Stimulated activated CD8-positive, alpha-beta memory T cell treated with anti-CD3 and anti-CD28 coated beads, Interleukin-4, amount 100 ng/mL, for 4 hours (primary cell): ENCODE results near the gene KYAT1.

Experiments used
- DNase-seq, 2 donors: peaks; one replicate each; pipeline ENCODE4 v3.0.0-alpha.2; 2020; ENCODE audit warnings: low read depth in 2 of 2, low spot score in 1 of 2

The KYAT1 gene

GRCh38 chr9:128909859-128910258, 28.1 kb upstream of the KYAT1 start:
- no peak for DNase-seq

GRCh38 chr9:128908372-128908771, 26.6 kb upstream of the KYAT1 start:
- no peak for DNase-seq

DNA sequence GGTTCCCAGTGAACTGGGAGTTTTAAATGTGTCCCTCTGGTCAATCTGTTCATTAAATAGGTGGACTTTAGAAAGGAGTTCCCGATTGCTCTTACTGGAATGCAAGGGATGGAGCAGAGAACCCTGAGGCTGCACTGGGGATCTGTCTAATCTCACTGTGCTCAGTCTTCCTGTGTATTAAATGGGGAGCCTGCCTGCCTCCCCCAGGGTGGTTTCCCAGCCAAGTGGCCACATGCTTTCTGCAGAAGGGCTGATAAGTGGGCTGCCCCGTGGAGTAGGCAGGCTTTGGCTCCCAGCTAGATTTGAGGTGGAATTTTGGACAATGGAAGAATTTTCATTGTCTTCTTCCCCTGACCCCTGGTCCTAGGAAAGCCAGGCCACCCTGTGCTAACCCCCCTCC, 25.0 kb upstream of the KYAT1 start:
- no peak for DNase-seq

- DNase-seq = no peak
Observed at GRCh38 chr9:128905964-128906363, 24.2 kb upstream of the KYAT1 start.

GRCh38 chr9:128903871-128904620, 22.3 kb upstream of the KYAT1 start:
- DNase-seq = no peak

DNA sequence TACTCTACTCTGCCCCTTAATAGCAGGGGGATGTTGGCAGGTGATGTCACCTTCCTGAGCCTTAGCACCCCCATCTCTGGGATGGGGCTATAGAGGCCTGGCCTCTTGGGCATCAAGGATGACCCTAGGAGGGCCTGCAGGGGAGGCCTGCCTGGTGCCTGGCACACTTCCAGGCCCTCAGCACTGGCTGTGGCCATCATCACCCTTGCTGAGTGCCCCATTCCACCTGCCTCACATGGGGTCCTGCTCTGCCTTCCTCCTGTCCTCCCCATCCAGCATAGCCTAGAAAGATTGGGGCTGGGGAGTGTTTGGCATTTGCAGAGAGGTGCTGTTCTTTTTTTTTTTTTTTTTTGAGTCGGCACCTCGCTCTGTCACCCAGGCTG, 21.3 kb upstream of the KYAT1 start:
- DNase-seq = no peak

DNA sequence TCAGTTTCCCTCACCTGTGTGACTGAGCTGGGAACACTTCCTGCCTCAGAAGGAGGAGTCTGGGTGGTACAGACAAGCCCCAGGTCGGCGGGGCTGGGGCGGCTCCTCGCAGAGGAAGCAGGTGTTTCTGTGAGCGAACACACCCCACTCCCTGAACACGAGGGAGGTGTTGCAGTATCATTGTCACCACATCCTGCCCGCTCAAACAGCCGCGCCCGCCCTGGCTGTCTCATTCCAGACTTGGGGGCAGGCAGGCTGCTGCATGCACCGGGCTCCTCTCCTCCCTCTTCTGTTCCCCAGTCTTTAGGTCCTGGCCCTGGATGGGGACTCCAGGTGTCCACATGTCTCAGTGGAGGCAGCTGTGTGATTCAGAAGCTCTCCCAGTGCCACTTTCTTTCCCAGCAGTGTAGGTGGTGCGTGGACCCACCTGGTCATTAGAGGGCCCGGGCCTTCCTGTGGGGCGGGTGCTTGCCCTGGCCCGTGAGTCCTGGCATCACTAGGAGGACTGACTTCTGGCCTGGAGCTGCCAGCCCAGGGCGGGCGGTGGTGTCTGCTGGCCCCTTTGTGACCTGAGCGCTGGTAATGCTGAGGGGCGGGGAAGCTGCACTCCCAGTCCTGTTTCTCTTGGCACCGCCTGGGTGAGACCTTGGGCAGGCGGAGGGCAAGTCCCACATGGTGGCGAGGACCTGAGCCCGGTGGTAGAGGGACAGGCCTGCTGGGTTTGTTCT, 20.8 kb upstream of the KYAT1 start:
- DNase-seq = peak; percentile 68 to 70

GRCh38 chr9:128901822-128902221, 20.1 kb upstream of the KYAT1 start:
- no peak for DNase-seq

GRCh38 chr9:128901379-128901778, 19.6 kb upstream of the KYAT1 start:
- no peak for DNase-seq

DNA sequence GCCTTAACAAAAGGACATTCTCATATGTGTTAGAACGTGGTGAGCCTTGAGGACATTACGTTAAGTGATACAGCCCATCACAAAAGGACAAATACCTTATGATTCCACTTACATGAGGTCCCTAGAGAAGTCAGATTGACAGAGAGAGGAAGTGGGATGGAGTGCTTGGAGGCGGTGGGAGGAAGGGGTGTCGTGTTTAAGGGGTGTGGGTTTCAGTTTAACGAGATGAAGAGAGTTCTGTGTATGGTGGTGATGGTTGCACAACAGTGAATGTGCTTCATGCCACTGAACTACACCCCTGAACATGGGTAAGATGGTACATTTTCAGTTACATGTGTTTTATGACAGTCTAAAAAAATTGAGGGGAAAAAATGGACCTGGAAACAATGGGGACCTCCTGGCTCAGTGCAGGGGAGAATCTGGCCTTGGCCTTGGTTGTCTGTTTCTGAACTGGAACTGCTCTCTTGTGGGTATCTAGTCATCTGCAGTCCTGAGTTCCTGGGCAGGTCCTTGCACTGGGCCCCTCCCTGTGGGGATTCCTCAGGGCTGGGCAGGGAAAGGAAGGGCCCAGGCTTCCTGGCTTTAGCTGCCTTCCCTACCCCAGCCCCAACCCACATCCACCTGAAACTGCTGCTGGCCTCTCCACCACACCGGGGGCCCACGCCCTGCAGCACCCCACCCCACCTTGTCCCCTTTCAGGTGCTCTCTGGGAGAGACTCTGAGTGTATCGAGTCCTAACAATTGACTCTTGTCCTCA, 18.0 kb upstream of the KYAT1 start:
- no peak for DNase-seq

DNA sequence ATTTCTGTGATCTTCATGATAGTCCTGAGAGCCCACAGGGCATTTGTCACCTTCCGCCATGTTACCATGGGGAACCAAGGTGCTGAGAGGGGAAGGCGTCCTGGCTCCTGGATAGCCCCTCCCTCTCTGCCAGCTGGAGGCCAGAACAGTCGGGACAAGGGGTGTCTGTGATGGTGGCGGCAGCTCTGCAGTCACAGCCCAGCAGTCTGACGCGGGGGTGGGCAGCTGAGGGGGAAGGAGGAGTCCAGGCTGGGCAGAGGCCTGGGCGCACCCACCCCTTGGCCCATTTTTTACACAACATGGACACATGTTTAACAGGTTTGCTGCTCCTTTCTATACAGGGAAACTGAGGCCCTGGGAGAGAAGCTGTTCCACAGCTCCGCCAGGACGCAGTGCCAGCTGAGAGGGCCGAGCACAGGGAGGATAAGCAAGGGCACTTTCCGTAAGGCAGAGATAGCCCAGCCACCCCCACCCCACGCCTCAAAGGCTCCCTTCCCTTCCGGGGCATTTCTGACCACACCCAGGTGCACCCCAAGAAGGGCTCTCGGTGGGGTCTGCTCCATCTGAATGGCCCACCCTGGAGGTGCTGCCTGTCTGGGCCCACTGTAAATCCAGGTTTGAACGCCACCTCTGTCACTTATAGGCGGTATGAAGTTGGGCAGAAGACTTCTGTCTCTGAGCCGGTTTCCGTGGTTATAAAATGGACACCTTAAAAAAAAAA, 17.3 kb upstream of the KYAT1 start:
- DNase-seq = no peak

- DNase-seq = no peak
Observed at GRCh38 chr9:128898382-128898781, 16.6 kb upstream of the KYAT1 start.

GRCh38 chr9:128895556-128895955, 13.8 kb upstream of the KYAT1 start:
- DNase-seq = no peak

DNA sequence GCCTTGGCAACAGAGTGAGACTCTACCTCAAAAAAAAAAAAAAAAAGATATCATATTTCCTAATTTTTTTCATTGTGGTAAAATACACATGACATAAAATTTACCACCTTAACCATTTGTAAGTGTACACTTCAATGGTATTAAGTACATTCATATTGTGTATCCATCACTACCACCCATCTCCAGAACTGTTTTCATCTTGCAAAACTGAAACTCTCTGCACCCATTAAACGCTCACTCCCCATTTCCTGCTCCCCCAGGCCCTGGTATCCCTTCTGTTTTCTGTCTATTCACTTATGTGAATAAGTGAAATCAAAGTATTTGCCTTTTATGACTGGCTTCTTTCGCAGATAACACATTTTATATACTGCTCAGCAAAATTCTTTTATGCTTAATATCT, 13.0 kb upstream of the KYAT1 start:
- no peak for DNase-seq

GRCh38 chr9:128893354-128893753, 11.6 kb upstream of the KYAT1 start:
- no peak for DNase-seq

- no peak for DNase-seq
Observed at GRCh38 chr9:128892221-128892921, 10.6 kb upstream of the KYAT1 start.

- DNase-seq = no peak
Observed at GRCh38 chr9:128891321-128892220, 9.8 kb upstream of the KYAT1 start.

- no peak for DNase-seq
Observed at GRCh38 chr9:128887914-128888350, 6.2 kb upstream of the KYAT1 start.

DNA sequence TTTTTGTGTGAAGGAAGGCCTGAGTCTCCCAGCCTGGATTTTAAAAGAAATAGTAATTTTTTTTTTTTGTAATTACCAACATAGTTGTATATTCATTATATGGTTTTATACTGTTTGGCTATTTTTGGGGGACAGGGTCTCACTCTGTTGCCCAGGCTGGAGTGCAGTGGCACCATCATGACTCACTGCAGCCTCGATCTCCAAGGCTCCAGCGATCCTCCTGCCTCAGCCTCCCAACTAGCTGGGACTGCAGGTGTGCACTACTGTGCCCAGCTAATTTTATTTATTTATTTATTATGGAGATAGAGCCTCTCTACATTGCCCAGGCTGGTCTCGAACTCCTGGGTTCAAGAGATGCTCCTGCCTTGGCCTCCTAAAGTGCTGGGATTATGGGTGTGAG, 5.3 kb upstream of the KYAT1 start:
- no peak for DNase-seq
